HEK293 (cell line): ENCODE results near the gene SPRY4.
A peak's percentile ranks its signal among the peaks of the same experiment; 100 is the strongest.

Experiments
- FEZF1 ChIP-seq: fragments of 450-650 bp; formaldehyde crosslinking; IDR thresholded peaks from 2 replicates; pipeline ENCODE4 v1.5.1; 2016; ENCODE audit warnings: missing biosample characterization, missing genetic modification characterization
- GLI4 ChIP-seq: fragments of 450-650 bp; formaldehyde crosslinking; IDR thresholded peaks from 2 replicates; pipeline ENCODE4 v1.5.1; 2016; ENCODE audit warnings: missing biosample characterization, missing genetic modification characterization
- HOXA7 ChIP-seq: sonication (generic); formaldehyde crosslinking; IDR thresholded peaks from 2 replicates; pipeline ENCODE4 v1.8.1; 2022; ENCODE audit warnings: missing genetic modification reagents, borderline replicate concordance
- KLF10 ChIP-seq: fragments of 450-650 bp; IDR thresholded peaks from 2 replicates; pipeline ENCODE4 v1.5.1; 2018; ENCODE audit warnings: missing biosample characterization, mild to moderate bottlenecking, missing genetic modification characterization
- MZF1 ChIP-seq: fragments of 450-650 bp; formaldehyde crosslinking; IDR thresholded peaks from 2 replicates; pipeline ENCODE4 v1.5.1; 2017; ENCODE audit warnings: missing biosample characterization, missing genetic modification characterization, borderline replicate concordance
- REPIN1 ChIP-seq: fragments of 450-650 bp; formaldehyde crosslinking; IDR thresholded peaks from 2 replicates; pipeline ENCODE4 v1.5.1; 2017; ENCODE audit warnings: missing biosample characterization, missing genetic modification characterization, low read depth
- YY1 ChIP-seq: fragments of 450-650 bp; formaldehyde crosslinking; IDR thresholded peaks from 2 replicates; pipeline ENCODE4 v1.5.1; 2018; ENCODE audit warnings: missing biosample characterization, missing genetic modification characterization
- ZBTB1 ChIP-seq: fragments of 450-650 bp; formaldehyde crosslinking; IDR thresholded peaks from 2 replicates; pipeline ENCODE4 v1.5.1; 2016; ENCODE audit warnings: missing biosample characterization, missing genetic modification characterization
- ZBTB8A ChIP-seq: fragments of 450-650 bp; formaldehyde crosslinking; IDR thresholded peaks from 2 replicates; pipeline ENCODE4 v1.5.1; 2016; ENCODE audit warnings: missing biosample characterization, missing genetic modification characterization
- ZEB2 ChIP-seq: fragments of 450-650 bp; formaldehyde crosslinking; IDR thresholded peaks from 2 replicates; pipeline ENCODE4 v1.5.1; 2016; ENCODE audit warnings: missing biosample characterization, missing genetic modification characterization
- ZFP37 ChIP-seq: fragments of 450-650 bp; formaldehyde crosslinking; IDR thresholded peaks from 2 replicates; pipeline ENCODE4 v1.5.1; 2016; ENCODE audit warnings: missing biosample characterization, missing genetic modification characterization
- ZNF132 ChIP-seq: fragments of 450-650 bp; formaldehyde crosslinking; IDR thresholded peaks from 2 replicates; pipeline ENCODE4 v1.5.1; 2017; ENCODE audit warnings: missing biosample characterization, missing genetic modification characterization, borderline replicate concordance
- ZNF16 ChIP-seq: fragments of 450-650 bp; formaldehyde crosslinking; IDR thresholded peaks from 2 replicates; pipeline ENCODE4 v1.5.1; 2016; ENCODE audit warnings: low read depth, missing biosample characterization, missing genetic modification characterization
- ZNF214 ChIP-seq: fragments of 450-650 bp; formaldehyde crosslinking; IDR thresholded peaks from 2 replicates; pipeline ENCODE4 v1.5.1; 2017; ENCODE audit warnings: missing biosample characterization, mild to moderate bottlenecking, missing genetic modification characterization, borderline replicate concordance
- ZNF366 ChIP-seq: fragments of 450-650 bp; formaldehyde crosslinking; conservative IDR thresholded peaks from 2 replicates; pipeline ENCODE4 v1.5.1; 2016; ENCODE audit warnings: missing biosample characterization, missing genetic modification characterization
- ZNF433 ChIP-seq: fragments of 450-650 bp; formaldehyde crosslinking; IDR thresholded peaks from 2 replicates; pipeline ENCODE4 v1.5.1; 2016; ENCODE audit warnings: missing biosample characterization, missing genetic modification characterization, low read depth
- ZNF473 ChIP-seq: fragments of 450-650 bp; formaldehyde crosslinking; IDR thresholded peaks from 2 replicates; pipeline ENCODE4 v1.5.1; 2017; ENCODE audit warnings: missing biosample characterization, missing genetic modification characterization
- ZNF501 ChIP-seq: fragments of 450-650 bp; formaldehyde crosslinking; IDR thresholded peaks from 2 replicates; pipeline ENCODE4 v1.5.1; 2016; ENCODE audit warnings: missing biosample characterization, missing genetic modification characterization
- ZNF529 ChIP-seq: fragments of 450-650 bp; formaldehyde crosslinking; IDR thresholded peaks from 2 replicates; pipeline ENCODE4 v1.5.1; 2017; ENCODE audit warnings: missing genetic modification characterization, missing biosample characterization; ENCODE audit not compliant: insufficient replicate concordance
- ZNF560 ChIP-seq: fragments of 450-650 bp; formaldehyde crosslinking; IDR thresholded peaks from 2 replicates; pipeline ENCODE4 v1.5.1; 2017; ENCODE audit warnings: missing biosample characterization, missing genetic modification characterization, borderline replicate concordance
- ZNF561 ChIP-seq: fragments of 450-650 bp; IDR thresholded peaks from 2 replicates; pipeline ENCODE4 v1.5.1; 2018; ENCODE audit warnings: missing biosample characterization, missing genetic modification characterization, borderline replicate concordance
- ZNF621 ChIP-seq: fragments of 450-650 bp; formaldehyde crosslinking; IDR thresholded peaks from 2 replicates; pipeline ENCODE4 v1.5.1; 2017; ENCODE audit warnings: missing biosample characterization, missing genetic modification characterization
- ZNF701 ChIP-seq: fragments of 450-650 bp; formaldehyde crosslinking; IDR thresholded peaks from 2 replicates; pipeline ENCODE4 v1.5.1; 2016; ENCODE audit warnings: missing biosample characterization, missing genetic modification characterization
- TF ChIP-seq, protein P1 (sequence below): fragments of 450-650 bp; formaldehyde crosslinking; IDR thresholded peaks from 2 replicates; pipeline ENCODE4 v1.5.1; 2016; ENCODE audit warnings: missing biosample characterization, missing genetic modification characterization
- TF ChIP-seq, protein P2 (sequence below): fragments of 450-650 bp; formaldehyde crosslinking; IDR thresholded peaks from 2 replicates; pipeline ENCODE4 v1.5.1; 2017; ENCODE audit warnings: missing biosample characterization, missing genetic modification characterization
- TF ChIP-seq, protein P3 (sequence below): fragments of 450-650 bp; formaldehyde crosslinking; IDR thresholded peaks from 2 replicates; pipeline ENCODE4 v1.5.1; 2016; ENCODE audit warnings: missing biosample characterization, missing genetic modification characterization
- TF ChIP-seq, protein P4 (sequence below): fragments of 450-650 bp; formaldehyde crosslinking; IDR thresholded peaks from 2 replicates; pipeline ENCODE4 v1.5.1; 2016; ENCODE audit warnings: missing biosample characterization, missing genetic modification characterization
- TF ChIP-seq, protein P5 (sequence below): fragments of 450-650 bp; IDR thresholded peaks from 2 replicates; pipeline ENCODE4 v1.5.1; 2018; ENCODE audit warnings: missing biosample characterization, mild to moderate bottlenecking, missing genetic modification characterization
- TF ChIP-seq, protein P6 (sequence below): fragments of 450-650 bp; formaldehyde crosslinking; IDR thresholded peaks from 2 replicates; pipeline ENCODE4 v1.5.1; 2016; ENCODE audit warnings: missing biosample characterization, missing genetic modification characterization

Gene SPRY4

DNA sequence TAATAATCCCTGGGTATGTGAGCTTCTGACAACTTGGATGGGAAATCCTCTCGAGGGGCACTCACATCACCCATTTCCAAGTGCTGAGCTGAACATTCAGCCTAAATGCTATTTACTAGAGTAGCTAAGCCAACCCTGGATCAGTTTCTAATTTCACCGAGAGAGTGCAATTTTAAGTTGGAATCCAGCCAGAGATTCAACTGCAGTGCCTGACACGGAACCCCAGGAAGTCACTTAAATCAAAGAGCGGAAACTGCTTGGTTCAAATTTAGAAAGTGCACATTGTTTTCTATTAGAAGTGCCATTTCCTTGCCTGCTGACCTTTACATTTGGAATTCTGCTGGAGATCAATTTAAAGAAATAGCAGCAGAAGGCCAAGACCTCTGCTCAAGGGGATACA is 8.8 kb downstream of the SPRY4 start (continued):
- TF ChIP-seq ZNF560 (no peak), ZNF701 (no peak), GLI4 (tag by site-specific recombination) (no peak), ZBTB8A (tag by site-specific recombination) (0 out of 2 replicates have a peak, but pooled peaks have one; percentile 35), MZF1 (tag by site-specific recombination) (no peak; the same call in 1 of the 2 replicates), HOXA7 (CRISPR knock-in tag) (no peak), ZFP37 (no peak), ZBTB1 (tag by site-specific recombination) (no peak), ZNF132 (no peak), YY1 (tag by site-specific recombination) (no peak), ZNF501 (tag by site-specific recombination) (no peak), ZNF529 (tag by site-specific recombination) (no peak), ZNF214 (no peak), KLF10 (tag by site-specific recombination) (no peak), ZNF561 (no peak), ZNF621 (tag by site-specific recombination) (no peak), ZEB2 (tag by site-specific recombination) (0 out of 2 replicates have a peak, but pooled peaks have one; percentile 45), ZNF366 (no peak), ZNF473 (tag by site-specific recombination) (no peak), FEZF1 (peak; percentile 93), REPIN1 (no peak), ZNF16 (no peak), ZNF433 (tag by site-specific recombination) (no peak)
- TF ChIP-seq, protein P1, sequence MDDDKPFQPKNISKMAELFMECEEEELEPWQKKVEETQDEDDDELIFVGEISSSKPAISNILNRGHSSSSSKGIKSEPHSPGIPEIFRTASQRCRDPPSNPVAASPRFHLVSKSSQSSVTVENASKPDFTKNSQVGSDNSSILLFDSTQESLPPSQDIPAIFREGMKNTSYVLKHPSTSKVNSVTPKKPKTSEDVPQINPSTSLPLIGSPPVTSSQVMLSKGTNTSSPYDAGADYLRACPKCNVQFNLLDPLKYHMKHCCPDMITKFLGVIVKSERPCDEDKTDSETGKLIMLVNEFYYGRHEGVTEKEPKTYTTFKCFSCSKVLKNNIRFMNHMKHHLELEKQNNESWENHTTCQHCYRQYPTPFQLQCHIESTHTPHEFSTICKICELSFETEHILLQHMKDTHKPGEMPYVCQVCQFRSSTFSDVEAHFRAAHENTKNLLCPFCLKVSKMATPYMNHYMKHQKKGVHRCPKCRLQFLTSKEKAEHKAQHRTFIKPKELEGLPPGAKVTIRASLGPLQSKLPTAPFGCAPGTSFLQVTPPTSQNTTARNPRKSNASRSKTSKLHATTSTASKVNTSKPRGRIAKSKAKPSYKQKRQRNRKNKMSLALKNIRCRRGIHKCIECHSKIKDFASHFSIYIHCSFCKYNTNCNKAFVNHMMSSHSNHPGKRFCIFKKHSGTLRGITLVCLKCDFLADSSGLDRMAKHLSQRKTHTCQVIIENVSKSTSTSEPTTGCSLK (tag by site-specific recombination): no peak
- TF ChIP-seq, protein P2, sequence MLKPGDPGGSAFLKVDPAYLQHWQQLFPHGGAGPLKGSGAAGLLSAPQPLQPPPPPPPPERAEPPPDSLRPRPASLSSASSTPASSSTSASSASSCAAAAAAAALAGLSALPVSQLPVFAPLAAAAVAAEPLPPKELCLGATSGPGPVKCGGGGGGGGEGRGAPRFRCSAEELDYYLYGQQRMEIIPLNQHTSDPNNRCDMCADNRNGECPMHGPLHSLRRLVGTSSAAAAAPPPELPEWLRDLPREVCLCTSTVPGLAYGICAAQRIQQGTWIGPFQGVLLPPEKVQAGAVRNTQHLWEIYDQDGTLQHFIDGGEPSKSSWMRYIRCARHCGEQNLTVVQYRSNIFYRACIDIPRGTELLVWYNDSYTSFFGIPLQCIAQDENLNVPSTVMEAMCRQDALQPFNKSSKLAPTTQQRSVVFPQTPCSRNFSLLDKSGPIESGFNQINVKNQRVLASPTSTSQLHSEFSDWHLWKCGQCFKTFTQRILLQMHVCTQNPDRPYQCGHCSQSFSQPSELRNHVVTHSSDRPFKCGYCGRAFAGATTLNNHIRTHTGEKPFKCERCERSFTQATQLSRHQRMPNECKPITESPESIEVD (tag by site-specific recombination): peak; percentile 72
- TF ChIP-seq, protein P3, sequence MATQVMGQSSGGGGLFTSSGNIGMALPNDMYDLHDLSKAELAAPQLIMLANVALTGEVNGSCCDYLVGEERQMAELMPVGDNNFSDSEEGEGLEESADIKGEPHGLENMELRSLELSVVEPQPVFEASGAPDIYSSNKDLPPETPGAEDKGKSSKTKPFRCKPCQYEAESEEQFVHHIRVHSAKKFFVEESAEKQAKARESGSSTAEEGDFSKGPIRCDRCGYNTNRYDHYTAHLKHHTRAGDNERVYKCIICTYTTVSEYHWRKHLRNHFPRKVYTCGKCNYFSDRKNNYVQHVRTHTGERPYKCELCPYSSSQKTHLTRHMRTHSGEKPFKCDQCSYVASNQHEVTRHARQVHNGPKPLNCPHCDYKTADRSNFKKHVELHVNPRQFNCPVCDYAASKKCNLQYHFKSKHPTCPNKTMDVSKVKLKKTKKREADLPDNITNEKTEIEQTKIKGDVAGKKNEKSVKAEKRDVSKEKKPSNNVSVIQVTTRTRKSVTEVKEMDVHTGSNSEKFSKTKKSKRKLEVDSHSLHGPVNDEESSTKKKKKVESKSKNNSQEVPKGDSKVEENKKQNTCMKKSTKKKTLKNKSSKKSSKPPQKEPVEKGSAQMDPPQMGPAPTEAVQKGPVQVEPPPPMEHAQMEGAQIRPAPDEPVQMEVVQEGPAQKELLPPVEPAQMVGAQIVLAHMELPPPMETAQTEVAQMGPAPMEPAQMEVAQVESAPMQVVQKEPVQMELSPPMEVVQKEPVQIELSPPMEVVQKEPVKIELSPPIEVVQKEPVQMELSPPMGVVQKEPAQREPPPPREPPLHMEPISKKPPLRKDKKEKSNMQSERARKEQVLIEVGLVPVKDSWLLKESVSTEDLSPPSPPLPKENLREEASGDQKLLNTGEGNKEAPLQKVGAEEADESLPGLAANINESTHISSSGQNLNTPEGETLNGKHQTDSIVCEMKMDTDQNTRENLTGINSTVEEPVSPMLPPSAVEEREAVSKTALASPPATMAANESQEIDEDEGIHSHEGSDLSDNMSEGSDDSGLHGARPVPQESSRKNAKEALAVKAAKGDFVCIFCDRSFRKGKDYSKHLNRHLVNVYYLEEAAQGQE (tag by site-specific recombination): no peak
- TF ChIP-seq, protein P4, sequence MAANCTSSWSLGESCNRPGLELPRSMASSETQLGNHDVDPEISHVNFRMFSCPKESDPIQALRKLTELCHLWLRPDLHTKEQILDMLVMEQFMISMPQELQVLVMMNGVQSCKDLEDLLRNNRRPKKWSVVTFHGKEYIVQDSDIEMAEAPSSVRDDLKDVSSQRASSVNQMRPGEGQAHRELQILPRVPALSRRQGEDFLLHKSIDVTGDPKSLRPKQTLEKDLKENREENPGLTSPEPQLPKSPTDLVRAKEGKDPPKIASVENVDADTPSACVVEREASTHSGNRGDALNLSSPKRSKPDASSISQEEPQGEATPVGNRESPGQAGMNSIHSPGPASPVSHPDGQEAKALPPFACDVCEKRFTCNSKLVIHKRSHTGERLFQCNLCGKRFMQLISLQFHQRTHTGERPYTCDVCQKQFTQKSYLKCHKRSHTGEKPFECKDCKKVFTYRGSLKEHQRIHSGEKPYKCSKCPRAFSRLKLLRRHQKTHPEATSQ (tag by site-specific recombination): no peak
- TF ChIP-seq, protein P5, sequence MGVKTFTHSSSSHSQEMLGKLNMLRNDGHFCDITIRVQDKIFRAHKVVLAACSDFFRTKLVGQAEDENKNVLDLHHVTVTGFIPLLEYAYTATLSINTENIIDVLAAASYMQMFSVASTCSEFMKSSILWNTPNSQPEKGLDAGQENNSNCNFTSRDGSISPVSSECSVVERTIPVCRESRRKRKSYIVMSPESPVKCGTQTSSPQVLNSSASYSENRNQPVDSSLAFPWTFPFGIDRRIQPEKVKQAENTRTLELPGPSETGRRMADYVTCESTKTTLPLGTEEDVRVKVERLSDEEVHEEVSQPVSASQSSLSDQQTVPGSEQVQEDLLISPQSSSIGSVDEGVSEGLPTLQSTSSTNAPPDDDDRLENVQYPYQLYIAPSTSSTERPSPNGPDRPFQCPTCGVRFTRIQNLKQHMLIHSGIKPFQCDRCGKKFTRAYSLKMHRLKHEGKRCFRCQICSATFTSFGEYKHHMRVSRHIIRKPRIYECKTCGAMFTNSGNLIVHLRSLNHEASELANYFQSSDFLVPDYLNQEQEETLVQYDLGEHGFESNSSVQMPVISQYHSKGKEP (tag by site-specific recombination): peak; percentile 95
- TF ChIP-seq, protein P6, sequence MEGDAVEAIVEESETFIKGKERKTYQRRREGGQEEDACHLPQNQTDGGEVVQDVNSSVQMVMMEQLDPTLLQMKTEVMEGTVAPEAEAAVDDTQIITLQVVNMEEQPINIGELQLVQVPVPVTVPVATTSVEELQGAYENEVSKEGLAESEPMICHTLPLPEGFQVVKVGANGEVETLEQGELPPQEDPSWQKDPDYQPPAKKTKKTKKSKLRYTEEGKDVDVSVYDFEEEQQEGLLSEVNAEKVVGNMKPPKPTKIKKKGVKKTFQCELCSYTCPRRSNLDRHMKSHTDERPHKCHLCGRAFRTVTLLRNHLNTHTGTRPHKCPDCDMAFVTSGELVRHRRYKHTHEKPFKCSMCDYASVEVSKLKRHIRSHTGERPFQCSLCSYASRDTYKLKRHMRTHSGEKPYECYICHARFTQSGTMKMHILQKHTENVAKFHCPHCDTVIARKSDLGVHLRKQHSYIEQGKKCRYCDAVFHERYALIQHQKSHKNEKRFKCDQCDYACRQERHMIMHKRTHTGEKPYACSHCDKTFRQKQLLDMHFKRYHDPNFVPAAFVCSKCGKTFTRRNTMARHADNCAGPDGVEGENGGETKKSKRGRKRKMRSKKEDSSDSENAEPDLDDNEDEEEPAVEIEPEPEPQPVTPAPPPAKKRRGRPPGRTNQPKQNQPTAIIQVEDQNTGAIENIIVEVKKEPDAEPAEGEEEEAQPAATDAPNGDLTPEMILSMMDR: no peak
